Peyer's patch (tissue), 4 donors: Measurements from ENCODE around the gene ACAD11.

Experiments used
- CTCF ChIP-seq, 6 experiments: fragments of 450-650 bp in 4 of 6; fragments of 200-600 bp in 2 of 6; sonication (generic) in 1 of 6; IDR thresholded peaks; one replicate each; pipeline ENCODE4 v1.5.1; 2017 to 2019; ENCODE audit warnings: antibody characterized with exemption in 6 of 6, mild to moderate bottlenecking in 3 of 6, moderate library complexity in 1 of 6
- POLR2A ChIP-seq, 2 donors: fragments of 450-650 bp; IDR thresholded peaks; one replicate each; pipeline ENCODE4 v1.5.1; 2017; ENCODE audit warnings: antibody characterized with exemption in 2 of 2, mild to moderate bottlenecking in 2 of 2, moderate library complexity in 2 of 2

GRCh38 chr3:132553826-132554225, 105.8 kb downstream of the ACAD11 start:
- TF ChIP-seq CTCF (IDR thresholded peaks at IDR 0.05), result no peak
- no peak for TF ChIP-seq POLR2A (IDR thresholded peaks at IDR 0.05)
